Thoracic aorta (tissue), 2 donors: Measurements from ENCODE around the gene ARHGAP24. TPM values are rescaled to one million over a fixed set of nuclear protein-coding genes. Genes with fewer than 3 reads are reported as not detected.

ENCODE experiments used
- ATAC-seq: fragments of 150-250 bp; one replicate; pipeline ENCODE4 v1.8.0; 2017; ENCODE audit warnings: low read depth; ENCODE audit not compliant: insufficient number of reproducible peaks, low FRiP score
- DNase-seq: peaks from one replicate; pipeline ENCODE4 v3.0.0-alpha.2; 2020; ENCODE audit warnings: low spot score
- H3K27ac ChIP-seq, 2 donors: fragments of 200-600 bp; sonication (generic); 1 replicate in 1 of 2; 2 replicates in 1 of 2; pipeline ENCODE4 v1.5.1; 2016; ENCODE audit warnings: mild to moderate bottlenecking in 2 of 2, moderate library complexity in 2 of 2
- H3K27me3 ChIP-seq: fragments of 200-600 bp; sonication (generic); replicated peaks from 2 replicates; pipeline ENCODE4 v1.6.0; 2016; ENCODE audit warnings: mild to moderate bottlenecking; ENCODE audit not compliant: insufficient read depth
- H3K36me3 ChIP-seq: fragments of 200-600 bp; sonication (generic); one replicate; pipeline ENCODE4 v1.5.1; 2016
- H3K4me1 ChIP-seq, 2 donors: fragments of 200-600 bp; sonication (generic); 1 replicate in 1 of 2; 2 replicates in 1 of 2; pipeline versions ENCODE4 v1.5.1 to v1.6.0; 2016; ENCODE audit warnings: low read depth in 2 of 2, mild to moderate bottlenecking in 1 of 2; ENCODE audit not compliant: control insufficient read depth in 1 of 2
- H3K4me3 ChIP-seq: fragments of 200-600 bp; sonication (generic); 2 replicates; pipeline ENCODE4 v1.5.1; 2016; ENCODE audit warnings: mild to moderate bottlenecking
- H3K9me3 ChIP-seq: fragments of 200-600 bp; sonication (generic); 2 replicates; pipeline ENCODE4 v1.5.1; 2016
- total RNA-seq, 2 donors: library from RNA; depleted of rRNA; stranded (reverse); fragments of >200 nt; gene quantifications; one replicate each; pipeline versions ENCODE4 v1.1.0 to v1.2.3, GENCODE V29; 2016
- TF ChIP-seq, protein P1 (sequence below): fragments of 200-600 bp; sonication (generic); IDR thresholded peaks from one replicate; pipeline ENCODE4 v1.5.1; 2019; ENCODE audit warnings: antibody characterized with exemption

The ARHGAP24 gene
- total RNA-seq, 2 donors from 2014 or later, result 30.1 to 43.6 TPM

DNA sequence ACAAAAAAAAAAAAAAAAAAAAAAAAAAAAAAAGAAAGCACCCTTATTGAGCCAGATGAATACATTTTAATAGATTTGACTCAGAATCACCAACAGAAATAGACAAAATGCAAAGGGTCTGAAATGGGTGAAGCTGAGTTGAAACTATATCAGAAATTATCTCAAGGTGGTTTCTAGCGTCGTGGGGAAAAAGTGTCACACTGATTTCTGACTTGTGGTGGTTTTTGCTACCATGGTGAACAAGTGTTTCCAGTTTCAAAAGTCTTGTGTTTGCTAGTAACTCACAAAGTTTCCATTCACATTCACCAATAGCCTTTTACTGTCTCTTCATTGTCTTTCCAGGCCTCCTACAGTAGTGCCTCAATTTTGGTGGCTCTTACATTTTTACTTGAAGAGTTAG, 135.5 kb downstream of the ARHGAP24 start:
- Histone ChIP-seq H3K9me3 (no peaks in the 10 kb centered on the region), H3K36me3 (no peaks in the 10 kb centered on the region), H3K4me3 (no peak overlapping the region), H3K27me3 (no peaks in the 10 kb centered on the region), H3K27ac (no peak overlapping the region), H3K4me1 (no peaks in the 10 kb centered on the region)
- no peak for DNase-seq
- ATAC-seq, result no peak
- TF ChIP-seq, protein P1, sequence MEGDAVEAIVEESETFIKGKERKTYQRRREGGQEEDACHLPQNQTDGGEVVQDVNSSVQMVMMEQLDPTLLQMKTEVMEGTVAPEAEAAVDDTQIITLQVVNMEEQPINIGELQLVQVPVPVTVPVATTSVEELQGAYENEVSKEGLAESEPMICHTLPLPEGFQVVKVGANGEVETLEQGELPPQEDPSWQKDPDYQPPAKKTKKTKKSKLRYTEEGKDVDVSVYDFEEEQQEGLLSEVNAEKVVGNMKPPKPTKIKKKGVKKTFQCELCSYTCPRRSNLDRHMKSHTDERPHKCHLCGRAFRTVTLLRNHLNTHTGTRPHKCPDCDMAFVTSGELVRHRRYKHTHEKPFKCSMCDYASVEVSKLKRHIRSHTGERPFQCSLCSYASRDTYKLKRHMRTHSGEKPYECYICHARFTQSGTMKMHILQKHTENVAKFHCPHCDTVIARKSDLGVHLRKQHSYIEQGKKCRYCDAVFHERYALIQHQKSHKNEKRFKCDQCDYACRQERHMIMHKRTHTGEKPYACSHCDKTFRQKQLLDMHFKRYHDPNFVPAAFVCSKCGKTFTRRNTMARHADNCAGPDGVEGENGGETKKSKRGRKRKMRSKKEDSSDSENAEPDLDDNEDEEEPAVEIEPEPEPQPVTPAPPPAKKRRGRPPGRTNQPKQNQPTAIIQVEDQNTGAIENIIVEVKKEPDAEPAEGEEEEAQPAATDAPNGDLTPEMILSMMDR, result no peak

DNA sequence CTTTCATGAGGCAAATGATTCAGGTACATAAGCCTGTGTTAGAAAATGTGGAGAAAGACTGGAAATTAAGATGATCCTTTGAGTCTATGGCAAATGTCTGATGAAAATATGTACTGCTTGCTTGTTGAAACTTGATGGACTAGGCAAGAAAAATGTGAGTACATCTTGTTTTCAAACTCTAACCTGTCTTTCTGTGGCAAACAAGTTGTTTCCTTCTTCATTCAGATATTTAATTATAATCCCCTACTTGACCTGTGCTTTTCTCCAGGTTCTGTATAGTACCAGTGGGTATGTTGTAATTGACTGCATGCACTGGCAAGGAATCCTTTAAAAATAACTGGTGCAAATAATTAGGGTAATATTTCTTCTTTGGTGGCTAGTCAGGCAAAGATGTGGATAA, 136.7 kb downstream of the ARHGAP24 start:
- H3K27ac ChIP-seq, result no peak overlapping the region

DNA sequence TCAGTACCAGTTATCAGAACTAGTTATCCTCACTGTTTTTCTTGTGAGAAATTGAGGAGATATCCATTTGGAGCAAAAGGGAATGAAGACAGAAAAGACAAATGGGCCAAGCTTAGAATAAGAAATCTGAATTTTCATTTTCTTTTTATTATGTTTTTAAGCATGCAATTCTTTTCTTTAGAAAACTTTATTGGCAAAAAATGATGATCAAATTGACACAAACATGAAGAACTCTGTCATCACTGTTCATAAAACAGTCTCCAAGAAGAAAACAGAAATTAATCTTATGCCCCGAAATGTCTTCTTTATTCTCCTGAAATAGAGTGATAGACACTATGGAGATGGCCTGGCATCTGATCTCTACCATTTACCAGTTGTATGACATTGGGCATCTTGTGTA, 139.0 kb downstream of the ARHGAP24 start:
- Histone ChIP-seq H3K27me3 (no peaks in the 10 kb centered on the region), H3K36me3 (no peaks in the 10 kb centered on the region), H3K27ac (no peak overlapping the region), H3K9me3 (no peaks in the 10 kb centered on the region), H3K4me1 (no peaks in the 10 kb centered on the region), H3K4me3 (no peak overlapping the region)
- ATAC-seq (no peak), DNase-seq (no peak)
- TF ChIP-seq, protein P1, result no peak

More for the DNA sequence above, 136.7 kb downstream of the ARHGAP24 start:
- H3K36me3 ChIP-seq, result no peaks in the 10 kb centered on the region
- ATAC-seq (no peak), DNase-seq (no peak)
- no peaks in the 10 kb centered on the region for H3K9me3 ChIP-seq
- H3K4me3 ChIP-seq, result no peak overlapping the region
- TF ChIP-seq, protein P1, result no peak
- no peaks in the 10 kb centered on the region for H3K4me1 ChIP-seq
- H3K27me3 ChIP-seq, result no peaks in the 10 kb centered on the region

DNA sequence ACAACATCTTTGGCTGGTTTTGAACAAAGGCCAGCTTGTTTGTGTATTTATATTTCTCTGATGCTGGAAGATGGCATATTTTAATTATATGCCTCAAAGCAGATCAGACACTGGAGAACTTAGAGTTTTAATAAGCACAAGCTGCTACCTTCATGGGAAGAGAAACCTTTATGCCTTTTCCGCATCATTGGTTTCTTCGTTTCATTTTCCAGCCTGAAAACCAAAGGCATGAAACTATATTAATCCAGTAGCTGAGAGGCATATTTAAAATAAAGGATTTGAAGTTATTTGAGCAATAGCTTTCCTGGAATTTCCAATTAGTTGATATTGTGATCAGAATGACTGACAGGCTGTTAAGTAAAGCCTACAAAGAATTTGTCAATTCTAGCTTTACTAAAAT, 141.0 kb downstream of the ARHGAP24 start:
- no peak for ATAC-seq
- no peaks in the 10 kb centered on the region for H3K36me3 ChIP-seq
- no peak overlapping the region for H3K27ac ChIP-seq
- no peak for DNase-seq
- H3K4me1 ChIP-seq, result no peaks in the 10 kb centered on the region
- H3K27me3 ChIP-seq, result no peaks in the 10 kb centered on the region
- no peak overlapping the region for H3K4me3 ChIP-seq
- TF ChIP-seq, protein P1, result no peak
- no peaks in the 10 kb centered on the region for H3K9me3 ChIP-seq

DNA sequence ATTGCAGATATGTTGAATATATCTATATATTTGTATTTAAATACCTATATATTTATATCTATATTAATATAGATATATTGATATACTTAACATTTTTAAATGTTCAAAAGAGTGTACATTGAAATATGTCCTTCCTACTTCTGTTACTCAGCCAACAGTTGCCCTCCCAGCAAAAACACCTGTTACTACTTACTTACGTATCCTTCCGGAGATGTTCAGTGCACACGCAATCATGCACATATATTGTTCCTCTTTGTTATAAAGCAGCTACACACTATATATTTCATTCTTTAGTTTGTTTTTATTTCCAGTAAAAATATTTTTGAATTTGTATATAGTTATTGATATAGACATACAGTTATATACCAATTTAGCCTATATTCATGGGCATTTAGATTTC, 142.3 kb downstream of the ARHGAP24 start:
- Histone ChIP-seq H3K27me3 (no peaks in the 10 kb centered on the region), H3K9me3 (no peaks in the 10 kb centered on the region), H3K27ac (no peak overlapping the region), H3K4me3 (no peak overlapping the region), H3K4me1 (no peaks in the 10 kb centered on the region), H3K36me3 (no peaks in the 10 kb centered on the region)
- no peak for DNase-seq
- no peak for ATAC-seq
- TF ChIP-seq, protein P1, result no peak
